Stimulated activated CD4-positive, alpha-beta T cell treated with anti-CD3 and anti-CD28 coated beads, TNF-alpha, amount 100 ng/mL, for 48 hours (primary cell): ENCODE measurements around the gene MDC1.

Experiments used
- DNase-seq, 3 donors: peaks; one replicate each; pipeline ENCODE4 v3.0.0-alpha.2; 2020; ENCODE audit warnings: low read depth in 3 of 3

The MDC1 gene

DNA sequence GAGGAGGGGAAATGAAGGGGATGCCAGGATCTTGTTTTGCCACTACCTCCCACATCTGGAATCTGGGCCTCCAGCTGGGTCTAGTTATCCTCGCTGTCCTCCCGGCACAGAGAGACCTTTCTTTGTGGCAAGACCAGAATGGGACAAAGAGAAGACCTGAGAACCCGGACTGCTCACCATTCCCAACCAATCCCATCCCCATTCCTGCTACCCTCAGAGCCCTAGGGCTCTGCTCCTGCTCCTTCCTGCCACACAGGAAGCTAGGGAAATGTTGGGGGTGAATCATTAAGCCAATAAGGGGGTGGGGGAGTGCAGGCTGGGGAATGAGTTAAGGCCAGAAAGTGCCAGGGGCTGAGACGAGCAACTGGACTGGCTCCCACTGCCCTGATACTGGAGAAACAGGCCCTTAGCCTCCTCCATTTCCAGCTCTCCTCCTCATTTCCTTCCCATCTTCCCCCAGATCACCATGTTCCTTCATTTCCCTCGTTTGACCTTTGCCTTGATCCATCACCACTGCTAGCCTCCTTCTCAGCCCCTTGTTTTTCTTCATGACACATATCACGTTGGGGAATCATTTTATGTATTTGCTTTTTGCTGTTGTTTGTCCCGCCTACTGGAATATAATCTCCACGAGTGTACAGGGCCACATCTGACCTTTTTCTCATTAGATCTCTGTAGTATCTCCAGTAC lies 31.9 kb upstream of the MDC1 start:
- DNase-seq: no peak

GRCh38 chr6:30747902-30748769 lies 31.1 kb upstream of the MDC1 start:
- DNase-seq: no peak

GRCh38 chr6:30747300-30747687 lies 30.2 kb upstream of the MDC1 start:
- DNase-seq: no peak

GRCh38 chr6:30744054-30744805 lies 27.1 kb upstream of the MDC1 start, which contains the start of gene IER3:
IER3 (minus strand) TSS chr6:30744547; CDS start chr6:30744518, 29 bp downstream.
- DNase-seq: peak; percentile 77 to 85 (median 83)

DNA sequence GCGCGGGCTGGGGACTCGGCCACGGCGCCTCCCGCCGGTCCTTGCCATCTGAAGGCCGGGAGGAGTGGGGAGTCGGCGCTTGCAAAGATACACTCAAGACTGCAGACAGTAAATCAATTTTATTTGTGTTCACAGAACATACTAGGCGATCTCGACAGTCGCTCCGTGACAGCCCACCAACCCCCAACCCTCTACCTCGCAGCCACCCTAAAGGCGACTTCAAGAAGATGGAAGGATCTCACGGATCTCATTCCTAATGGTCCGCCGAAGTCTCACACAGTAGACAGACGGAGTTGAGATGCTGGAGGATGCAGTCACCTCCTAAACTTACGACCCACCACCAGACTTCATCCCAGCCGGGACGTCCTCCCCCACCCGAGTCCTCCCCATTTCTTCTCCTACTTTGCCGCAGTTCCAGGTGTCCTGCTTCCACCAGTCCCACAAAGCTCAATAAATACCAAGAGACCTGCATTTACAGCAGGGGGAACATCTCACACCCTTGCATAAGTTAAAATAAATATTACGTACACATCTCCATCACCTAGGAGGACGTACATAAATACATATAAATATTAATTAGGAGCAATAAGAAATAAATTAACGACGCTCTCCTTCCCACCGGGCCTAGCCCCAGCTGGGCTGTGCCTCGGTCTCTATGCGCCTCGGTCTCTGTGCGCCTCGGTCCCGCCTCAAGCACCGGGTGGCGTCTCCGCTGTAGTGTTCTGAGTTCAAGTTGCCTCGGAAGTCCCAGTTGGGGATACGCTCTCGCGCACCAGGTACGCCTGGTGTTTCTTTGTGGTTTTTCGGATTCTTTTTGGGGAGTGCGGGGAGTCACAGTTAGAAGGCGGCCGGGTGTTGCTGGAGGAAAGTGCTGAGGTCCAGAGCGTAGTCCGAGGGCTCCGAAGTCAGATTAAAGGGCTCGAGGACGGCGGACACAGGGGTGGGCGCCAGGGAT lies 26.3 kb upstream of the MDC1 start:
- DNase-seq: no peak

DNA sequence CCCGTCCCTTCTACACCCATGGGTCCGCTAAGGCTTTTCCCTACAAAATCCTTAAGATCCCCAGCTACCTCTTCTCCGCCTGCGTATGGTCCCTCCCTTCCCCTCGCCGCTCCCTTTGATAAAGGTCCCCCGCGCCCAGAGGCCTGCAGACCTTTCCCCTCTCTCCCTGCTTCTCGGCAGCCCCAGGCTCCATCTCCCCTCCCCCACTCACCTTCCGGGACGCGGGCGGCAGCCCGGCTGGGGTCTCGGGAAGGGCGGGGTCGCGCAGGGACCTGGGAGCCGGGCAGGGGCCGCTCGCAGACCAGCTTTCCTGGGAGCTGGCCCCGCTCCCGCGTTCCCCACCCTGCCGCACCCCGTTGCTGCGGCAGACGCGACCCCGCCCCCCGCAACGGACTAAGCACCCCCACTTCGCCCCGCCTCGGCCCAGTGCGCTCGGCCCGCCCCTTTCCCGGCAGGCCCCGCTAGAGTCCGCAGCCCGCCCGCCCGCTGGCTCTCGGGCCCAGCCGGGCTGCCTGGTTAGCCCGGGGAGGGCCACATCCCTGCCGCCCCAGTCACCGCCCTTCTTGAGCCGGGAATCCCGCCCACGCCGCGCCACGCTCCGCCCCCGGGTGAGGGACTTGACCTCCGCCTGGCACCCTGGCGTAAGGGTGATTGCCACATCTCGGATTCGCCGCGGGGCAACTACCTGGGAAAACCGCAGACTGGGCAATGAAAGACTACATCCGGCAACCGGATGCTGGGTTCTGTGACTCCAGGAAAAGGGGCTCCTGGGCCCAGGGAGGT lies 25.4 kb upstream of the MDC1 start, which contains the start of gene FLOT1:
Gene FLOT1, minus strand, starts transcription at position 372 of the 783 bp plus-strand sequence. CDS start 498 bp downstream, outside the sequence.
- peak; percentile 93 to 96 (median 95) for DNase-seq

- DNase-seq: no peak
Measured at GRCh38 chr6:30741789-30742315, 24.8 kb upstream of the MDC1 start.

DNA sequence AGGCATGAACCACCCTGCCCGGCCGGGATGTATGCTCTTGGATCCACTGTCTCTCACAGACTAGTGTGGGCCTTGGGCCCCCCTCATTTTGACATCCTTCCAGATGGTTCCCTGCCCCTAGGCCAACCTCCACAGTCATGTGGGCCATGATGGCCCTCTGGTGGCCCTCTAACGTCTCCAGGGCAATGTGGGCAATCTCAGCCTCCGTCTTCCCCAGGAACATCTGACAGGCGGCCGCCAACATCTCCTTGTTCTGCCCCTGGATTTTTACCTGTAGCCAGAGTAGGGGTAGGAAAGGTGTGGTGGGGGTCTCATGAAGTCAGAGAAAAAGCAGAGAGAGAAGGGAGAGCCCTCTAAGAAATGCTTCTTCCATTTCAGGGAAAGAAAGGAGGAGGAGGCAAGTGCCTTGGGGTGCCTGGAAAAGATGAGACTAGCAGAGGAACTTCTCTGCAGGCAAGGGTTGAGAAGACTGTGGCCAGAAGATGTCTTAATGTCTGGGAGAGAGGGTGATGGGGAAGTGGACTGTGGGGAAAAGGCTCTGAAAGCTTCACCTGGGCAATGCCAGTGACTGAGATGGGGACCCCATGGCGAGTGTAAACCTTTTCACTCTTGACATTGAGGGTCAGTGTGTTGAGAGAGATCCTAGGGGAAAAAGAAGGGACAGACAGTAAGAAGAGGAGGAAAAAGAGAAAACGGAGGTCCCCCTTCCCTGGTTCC lies 24.1 kb upstream of the MDC1 start:
- DNase-seq: no peak

DNA sequence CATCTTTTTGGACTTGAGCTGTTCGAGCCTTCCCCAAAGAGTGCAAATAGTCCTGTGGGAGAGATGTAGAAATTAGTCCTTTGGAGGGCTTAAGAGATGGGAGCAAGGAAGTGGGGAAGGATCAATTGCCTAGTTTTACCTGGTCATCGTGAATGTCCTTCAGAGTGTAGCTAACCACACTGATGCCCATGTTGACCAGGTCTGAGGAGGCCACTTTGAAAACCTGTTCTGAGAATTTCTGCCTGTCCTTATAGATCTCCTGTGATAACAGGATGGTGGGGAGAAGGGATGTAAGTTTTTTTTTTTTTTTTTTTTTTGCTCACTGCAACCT lies 23.4 kb upstream of the MDC1 start:
- no peak for DNase-seq

- no peak for DNase-seq
Measured at GRCh38 chr6:30738532-30738931, 21.5 kb upstream of the MDC1 start.

DNA sequence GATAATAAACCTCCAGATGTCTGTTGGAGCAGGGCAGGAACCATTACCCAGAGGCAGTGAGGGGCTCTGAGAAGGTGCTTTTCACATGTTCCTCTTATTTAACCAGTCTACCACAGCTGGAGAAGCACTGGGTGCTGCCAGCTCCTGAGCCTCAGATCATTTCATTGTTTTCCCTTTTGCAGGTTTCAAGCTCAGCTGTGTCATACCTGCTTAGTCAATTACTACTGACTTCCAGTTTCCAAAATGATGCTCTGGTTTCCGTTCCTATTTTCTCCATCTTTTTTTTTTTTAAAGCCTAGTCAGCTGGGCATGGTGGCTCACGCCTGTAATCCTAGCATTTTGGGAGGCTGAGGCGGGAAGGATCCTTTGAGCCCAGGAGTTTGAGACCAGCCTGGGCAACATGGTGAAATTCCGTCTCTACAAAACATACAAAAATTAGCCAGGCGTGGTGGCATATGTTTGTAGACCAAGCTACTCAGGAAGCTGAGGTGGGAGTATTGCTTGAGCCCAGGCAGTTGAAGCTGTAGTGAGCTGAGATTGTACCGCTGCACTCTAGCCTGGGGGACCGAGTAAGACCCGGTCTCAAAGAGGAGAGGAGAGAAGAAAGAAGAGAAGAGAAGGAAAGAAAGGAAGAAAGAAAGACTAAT lies 18.7 kb upstream of the MDC1 start:
- DNase-seq: no peak

DNA sequence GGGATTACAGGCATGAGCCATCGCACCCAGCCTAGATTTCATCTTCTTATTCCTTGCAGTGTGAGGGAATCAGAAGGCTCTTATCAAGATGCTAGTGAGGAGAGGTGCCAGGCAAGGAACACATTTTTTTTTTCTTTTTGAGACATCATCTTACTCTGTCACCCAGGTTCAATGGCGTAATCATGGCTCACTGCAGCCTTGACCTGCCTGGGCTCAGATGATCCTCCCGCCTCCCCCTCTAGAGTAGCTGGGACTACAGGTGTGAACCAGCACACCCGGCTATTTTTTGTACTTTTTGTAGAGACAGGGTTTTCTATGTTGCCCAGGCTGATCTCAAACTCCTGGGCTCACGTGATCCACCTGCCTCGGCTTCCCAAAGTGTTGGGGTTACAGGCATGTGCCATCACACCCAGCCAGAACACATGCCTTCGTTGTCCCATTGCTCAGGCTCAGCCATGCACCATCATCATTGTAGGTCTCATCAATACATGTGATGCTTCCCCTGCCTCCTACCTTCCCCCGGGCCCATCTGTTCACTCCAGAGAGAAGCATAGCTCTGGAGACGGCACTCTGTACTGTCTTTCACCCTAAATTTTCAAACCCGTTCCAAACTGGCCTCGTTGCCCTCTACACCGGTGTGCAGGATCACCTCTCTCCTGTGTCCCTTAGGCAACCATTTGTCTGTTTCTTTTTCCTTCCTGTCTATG lies 15.3 kb upstream of the MDC1 start:
- no peak for DNase-seq

DNA sequence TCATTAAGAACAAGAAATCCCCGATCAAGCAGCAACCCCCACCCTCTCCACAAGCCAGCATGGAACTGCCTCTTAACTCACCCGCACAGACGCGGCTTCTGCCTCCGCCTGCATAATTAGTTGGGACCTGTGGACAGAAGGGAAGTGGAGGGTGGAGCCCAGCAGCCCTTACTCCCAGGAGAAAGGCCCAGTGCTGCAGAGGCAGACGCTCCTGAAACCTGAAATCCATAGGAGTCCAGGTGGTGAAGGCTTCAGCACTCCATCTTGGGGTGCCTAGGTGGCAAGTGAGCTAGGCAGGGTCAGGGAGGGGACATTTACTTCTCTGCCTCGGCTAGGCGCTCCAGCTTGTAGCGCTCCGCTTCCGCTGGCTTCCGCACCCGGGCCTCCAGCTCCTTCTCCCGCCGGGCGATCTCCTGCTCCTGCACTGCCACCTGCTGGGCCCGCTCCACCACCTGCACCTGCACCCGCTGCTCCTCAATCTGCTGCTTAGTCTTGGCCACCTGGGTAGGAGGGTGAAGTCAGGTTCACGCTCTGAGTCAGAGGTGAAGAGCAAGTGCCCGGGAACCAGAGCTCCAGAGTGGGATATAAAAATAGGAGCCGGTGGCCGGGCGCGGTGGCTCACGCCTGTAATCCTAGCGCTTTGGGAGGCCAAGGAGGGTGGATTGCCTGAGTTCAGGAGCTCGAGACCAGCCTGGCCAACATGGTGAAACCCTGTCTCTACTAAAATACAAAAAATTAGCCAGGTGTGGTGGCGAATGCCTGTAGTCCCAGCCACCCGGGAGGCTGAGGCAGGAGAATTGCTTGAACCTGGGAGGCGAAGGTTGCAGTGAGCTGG lies 13.7 kb upstream of the MDC1 start:
- DNase-seq: peak; percentile 73 to 85 (median 82)

DNA sequence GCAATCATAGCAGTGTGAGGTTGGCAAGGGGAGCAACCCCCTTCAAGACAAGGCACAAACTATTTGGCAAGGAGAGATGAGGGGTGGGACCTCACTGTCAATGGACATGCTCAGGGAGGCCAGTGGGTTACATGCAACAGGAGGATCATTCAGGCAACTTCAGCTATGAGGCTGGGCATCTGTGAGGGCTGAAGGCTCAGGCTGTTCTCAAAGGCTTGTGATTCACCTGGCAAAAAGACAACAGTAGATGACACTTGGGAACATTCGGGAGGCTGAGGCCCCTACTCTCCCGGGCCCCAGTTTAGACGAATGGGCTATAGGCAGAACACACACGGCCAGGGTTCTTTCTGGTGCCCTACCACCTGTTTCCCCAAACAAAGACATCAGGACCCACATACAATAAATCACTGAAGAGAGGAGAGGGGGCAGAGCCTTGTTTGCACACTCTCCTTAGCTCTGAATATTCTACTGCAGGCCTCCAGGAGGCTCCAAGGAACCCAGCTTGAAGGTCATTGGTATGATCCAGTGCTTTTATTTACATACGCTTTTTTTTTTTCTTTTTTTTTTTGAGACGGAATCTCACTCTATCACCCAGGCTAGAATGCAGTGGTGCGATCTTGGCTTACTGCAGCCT lies 11.0 kb upstream of the MDC1 start:
- DNase-seq: no peak

DNA sequence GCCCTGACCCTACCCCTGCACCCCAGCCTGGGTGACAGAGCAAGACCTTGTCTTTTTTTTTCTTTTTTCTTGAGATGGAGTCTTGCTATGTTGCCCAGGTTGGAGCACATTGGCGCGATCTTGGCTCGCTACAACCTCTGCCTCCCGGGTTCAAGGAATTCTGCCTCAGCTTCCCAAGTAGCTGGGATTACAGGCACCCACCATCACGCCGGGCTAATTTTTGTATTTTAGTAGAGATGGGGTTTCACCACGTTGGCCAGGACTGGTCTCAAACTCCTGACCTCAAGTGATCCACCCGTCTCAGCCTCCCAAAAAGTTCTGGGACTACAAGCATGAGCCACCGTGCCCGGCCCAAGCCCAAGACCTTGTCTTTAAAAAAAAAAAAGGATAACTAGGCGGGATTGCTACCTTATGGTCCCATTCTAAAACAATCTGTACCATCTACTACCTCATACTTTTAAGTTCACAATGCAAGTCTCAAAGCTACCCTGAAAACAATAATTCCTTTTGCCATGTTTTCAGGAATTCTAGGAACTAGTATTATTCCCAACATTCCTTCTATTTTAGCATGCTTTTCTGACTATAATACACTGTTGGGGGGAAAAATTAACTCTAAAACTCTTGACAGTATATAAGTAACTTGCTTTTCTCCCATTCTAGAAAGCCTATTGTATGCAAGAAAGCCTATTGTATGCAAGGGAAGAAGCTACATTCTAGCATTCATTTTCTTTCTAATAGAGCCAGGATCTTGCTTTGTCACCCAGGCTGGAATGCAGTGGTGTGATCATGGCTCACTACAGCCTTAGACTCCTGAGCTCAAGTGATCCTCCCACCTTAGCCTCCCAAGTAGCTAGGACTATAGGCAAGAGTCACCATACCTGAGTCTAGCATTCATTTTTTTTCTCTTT lies 9.7 kb upstream of the MDC1 start:
- no peak for DNase-seq
